SKM-1 treated with dmso at 0.1 percent for 144 hours (cell line): Measurements from ENCODE around the gene PSMD11.
"Not testable (repeated sequence)": the region's sequence is repeated elsewhere in the genome, so short reads cannot be mapped to it uniquely, and the experiment has no call there.

Source experiments
- DNase-seq: peaks from one replicate; lab custom pipeline; 2025; ENCODE audit not compliant: unreplicated experiment; lab: John Stamatoyannopoulos, UW

PSMD11 gene

DNA sequence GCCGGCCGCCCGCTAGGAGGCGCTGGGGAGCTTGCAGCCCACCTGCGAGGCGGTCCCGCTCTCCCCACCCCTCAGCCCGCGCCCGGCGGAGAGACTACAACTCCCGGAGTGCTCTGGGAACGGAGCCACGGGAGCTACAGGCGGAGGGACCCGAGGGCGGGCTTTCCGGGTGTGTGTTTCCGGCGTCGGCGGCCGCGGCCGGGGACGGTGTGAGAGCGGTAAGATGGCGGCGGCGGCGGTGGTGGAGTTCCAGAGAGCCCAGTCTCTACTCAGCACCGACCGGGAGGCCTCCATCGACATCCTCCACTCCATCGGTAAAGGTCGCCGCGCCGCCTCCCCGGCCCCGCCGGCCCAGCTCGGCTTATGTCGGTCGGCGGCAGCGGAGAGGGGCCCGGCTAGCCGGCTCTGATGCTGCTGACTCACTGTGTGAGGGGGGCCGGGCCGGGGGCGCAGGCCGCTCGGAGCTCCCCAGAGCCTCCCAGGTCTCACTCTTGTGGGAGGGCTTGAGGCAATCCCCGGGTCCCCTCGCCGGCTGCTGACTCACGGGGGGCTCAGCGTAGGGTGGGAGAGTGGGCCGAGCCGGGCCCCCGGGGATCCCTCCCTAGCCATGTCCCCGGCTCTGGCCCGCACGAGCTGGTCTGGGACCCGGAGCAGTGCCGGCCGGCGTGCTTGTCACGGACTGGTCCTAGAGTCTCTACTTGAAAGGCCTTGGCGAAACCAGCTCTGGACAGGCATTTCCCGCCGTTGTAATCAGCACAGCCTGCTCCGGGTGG lies at the start of gene PSMD11:
Gene PSMD11 (plus strand): TSS at position 210 of the 773 bp plus-strand sequence. CDS start 14 bp downstream, at position 224.
- peak; percentile 93 for DNase-seq

DNA sequence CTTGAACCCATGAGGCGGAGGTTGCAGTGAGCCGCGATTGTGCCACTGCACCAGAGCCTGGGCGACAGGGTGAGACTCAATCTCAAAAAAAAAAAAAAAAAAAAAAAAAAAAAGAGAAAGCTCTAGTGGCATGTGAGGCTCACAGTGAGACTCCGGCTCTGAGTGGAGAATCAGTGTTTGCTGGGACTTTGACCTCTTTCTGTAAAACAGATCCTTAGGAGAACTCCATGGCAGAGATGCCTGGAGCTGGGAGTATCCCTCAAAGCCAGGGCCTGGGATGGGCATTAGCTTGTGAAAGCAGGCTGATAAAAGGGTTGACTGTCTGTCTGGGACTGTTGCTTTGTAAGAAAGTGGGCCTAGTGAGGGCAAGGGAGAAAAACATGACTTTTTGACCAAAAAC lies 48.0 kb upstream of the PSMD11 start:
- no peak for DNase-seq

DNA sequence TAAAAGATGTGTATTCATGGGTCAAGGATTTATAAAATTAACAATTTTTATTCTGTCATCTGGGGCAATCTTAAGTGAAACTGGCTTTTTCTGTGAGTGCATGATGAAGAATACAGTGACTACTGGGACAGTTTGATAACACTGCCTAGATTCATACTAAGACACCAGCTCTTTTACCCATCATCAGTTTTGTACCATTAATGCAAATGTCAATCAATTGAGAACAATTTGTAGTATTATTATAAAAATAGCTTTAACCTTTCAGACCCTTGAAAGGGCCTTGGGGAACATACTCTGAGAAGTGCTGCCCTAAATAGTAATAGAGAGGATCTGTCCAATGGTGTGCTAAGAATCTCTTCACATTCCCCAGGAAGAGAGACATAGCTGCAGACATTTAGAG lies 45.4 kb upstream of the PSMD11 start:
- no peak for DNase-seq

DNA sequence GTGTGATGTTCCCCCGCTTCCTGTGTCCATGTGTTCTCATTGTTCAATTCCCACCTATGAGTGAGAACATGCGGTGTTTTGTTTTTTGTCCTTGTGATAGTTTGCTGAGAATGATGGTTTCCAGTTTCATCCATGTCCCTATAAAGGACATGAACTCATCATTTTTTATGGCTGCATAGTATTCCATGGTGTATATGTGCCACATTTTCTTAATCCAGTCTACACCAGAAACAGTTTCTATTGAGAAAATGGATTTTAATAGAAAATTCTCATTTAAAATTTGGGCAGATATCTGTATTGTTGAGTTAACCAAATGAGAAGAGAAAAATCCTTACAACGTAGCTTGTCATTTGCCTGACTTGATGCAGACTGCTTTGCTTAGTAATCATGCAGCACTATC lies 34.2 kb upstream of the PSMD11 start:
- not testable (repeated sequence) for DNase-seq

DNA sequence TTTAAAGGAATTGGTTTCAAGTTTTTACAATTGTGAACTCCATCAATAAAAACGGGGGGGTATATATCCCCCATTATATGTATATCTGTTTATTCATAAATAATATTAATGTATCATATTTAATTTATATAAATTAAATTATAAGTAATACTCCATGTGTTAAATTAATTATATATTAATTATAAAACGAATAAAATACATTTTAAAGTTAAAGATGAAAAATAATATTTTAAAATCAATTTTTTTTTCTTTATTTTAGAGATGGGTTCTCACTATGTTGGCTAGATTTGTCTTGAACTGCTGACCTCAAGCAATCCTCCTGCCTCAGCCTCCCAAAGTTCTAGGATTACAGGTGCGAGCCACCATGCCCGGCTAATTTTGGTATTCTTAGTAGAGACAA lies 17.4 kb upstream of the PSMD11 start:
- no peak for DNase-seq

DNA sequence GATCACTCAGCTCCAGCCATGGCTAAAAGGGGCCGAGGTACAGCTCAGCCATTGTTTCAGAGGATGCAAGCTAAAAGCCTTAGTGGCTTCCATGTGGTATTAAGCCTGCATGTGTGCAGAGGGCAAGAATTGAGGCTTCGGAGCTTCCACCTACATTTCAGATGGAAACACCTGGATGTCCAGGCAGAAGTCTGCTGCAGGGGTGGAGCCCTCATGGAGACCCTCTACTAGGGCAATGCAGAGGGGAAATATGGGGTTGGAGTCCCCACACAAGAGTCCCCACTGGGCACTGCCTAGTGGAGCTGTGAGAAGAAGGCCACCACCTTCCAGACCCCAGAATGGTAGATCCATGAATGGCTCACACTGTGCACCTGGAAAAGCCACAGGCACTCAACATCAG lies 14.7 kb upstream of the PSMD11 start:
- no peak for DNase-seq

DNA sequence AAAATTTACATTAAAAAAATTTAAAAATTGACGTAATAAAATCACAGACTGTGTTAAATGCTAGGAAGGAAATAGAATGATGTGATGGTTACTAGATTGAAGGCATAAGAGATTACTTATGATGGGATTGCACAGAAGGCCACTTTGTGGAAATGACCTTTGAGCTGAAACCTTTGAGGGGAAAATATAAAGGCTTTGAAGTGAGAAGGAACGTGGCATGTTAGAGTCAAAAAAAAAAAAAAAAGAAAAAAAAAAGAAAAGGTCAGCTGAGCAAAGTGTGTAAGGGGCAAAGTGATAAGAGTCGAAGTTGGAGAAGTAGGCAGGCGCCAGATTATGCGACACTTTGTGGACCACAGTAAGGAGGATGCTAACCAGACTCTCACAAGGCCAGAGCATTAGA lies 3.6 kb upstream of the PSMD11 start:
- DNase-seq, result no peak

DNA sequence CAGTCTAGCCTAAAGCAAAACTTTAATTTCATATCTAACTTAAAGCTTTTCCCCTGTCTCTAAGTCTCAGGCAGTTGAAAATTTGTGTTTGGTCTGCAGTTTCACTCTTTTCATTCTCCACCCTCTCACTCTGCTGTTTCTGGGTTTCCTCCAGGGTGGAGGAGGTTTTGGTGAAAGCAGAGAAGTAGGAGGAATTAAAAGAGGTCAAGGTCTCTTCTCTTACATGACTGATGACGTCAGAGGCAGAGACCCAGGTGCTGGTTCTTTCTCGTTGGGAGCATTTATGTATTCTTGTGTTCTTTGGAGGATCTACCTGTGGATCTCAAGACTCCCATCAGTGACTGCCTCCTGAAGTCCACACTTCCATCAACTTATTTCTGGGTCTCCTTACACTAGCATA lies 2.4 kb upstream of the PSMD11 start:
- DNase-seq, result no peak

DNA sequence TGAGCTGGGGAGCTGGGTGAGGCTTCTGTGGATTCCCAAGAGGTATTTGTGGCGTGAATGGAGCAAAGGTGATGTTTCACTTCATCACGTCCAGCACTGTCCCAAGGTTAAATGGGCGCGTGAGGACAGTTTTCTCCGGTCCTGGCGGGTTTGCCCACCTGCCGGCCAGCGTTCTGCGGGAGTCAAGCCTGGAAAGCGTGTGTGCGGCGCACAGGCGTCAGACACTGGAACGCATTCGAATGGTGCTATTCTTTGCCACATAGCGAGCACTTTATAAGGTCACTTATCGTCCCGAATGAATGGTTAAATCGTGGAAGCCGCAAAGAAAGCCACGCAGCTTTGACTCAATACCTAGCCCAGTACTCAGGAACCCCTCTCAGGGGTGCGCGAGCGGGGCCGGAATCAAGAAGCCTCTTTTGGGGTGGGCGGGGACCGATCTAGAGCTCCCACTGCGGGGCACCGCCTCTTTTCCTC lies 446 bp upstream of the PSMD11 start:
- no peak for DNase-seq

DNA sequence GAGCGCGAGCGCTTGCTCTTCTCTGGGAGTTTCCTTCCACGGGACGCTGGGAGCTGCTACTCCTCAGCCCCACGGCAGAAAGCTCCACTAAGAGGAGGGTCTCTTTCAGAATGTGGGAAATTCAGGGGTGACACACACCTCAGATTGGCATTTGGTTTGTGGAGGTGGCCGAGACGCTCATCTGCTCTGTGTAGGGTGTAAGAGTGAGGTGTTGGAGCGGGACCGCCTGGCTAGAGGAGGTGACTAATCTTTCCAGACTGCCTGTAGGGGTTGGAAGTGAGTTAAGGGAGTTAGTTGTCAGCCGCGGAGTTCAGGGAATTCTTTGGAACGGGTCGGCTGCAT lies 735 bp downstream of the PSMD11 start:
- no peak for DNase-seq

DNA sequence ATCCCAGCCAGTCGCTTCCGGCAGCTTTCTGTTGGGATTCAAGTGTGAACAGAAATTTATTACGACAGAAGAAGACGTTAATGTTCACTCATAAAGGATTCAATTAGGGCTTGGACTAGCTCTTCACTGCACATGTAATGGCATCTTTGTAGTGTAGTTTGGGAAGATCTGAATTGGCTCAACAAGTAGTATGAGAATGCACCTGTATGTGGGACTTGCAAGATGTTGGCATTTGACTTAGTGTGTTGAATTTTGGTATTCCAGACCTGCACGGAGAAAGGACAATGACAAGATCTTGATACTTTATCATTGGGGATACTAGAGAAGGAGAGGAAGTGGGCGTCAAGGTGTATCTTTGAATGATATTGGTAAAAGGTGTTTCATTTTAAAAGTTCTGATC lies 1.2 kb downstream of the PSMD11 start:
- DNase-seq, result no peak

DNA sequence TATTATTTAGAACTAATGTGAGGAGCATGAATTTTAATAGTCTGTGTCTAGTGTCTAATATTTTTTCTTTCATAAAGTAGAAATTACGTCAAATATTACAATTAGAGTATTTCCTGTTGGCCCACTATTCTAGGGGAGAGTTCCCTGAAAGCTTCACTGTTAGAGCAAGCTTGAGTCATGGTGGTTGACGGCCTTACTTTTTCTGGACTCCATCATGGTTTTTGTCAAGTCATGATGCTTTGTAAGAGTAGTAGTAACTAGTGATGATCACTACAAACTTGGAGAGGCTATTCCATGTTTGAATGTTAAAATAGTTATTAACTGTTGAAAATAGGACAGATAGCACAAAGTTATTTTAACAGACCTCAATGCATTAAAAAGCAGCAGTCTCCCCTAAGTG lies 1.7 kb downstream of the PSMD11 start:
- DNase-seq, result no peak

DNA sequence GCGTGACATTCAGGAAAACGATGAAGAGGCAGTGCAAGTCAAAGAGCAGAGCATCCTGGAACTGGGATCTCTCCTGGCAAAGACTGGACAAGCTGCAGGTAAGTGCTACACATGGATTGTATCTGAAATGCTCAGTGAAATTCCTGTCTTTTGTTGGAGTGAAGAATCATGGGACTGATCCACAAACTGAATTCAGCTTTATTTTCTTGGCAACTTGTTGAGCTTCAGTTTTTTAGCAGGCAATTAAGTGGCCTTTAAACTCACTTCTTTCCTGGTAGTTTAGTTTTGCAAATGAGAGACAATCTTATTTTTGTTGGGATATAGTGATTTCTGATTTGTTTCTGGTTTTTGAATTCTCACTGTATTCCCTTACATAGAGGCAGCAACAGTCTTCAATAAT lies 2.6 kb downstream of the PSMD11 start:
- DNase-seq, result no peak

DNA sequence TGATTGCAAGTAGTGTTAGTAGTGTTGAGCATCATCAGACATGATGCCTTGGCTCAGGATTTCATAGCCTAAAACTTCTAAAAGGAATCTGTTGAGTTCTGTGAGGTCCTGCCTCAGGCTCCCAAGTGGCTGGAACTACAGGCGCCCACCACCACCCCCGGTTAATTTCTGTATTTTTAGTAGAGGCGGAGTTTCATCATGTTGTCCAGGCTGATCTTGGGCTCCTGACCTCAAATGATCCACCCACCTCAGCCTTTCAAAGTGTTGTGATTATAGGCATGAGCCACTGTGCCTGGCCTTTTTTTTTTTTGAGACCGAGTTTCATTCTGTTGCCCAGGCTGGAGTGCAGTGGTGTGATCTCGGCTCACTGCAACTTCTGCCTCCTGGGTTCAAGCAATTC lies 5.7 kb downstream of the PSMD11 start:
- DNase-seq, result no peak

DNA sequence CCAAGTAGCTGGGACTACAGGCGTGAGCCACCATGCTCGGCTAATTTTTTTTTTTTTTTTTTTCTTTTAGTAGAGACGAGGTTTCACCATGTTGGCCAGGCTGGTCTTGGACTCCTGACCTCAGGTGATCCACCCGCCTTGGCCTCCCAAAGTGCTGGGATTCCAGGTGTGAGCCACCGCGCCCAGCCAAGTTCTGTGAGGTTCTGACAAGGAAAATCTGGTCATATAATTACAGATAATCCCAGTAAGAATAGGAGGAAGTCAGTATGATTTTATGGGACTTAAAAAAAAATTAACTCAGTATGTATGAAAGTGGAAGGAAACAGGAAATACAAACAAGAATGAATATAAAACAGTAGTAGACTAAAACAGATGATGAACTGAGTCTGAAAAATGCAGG lies 6.1 kb downstream of the PSMD11 start:
- not testable (repeated sequence) for DNase-seq

DNA sequence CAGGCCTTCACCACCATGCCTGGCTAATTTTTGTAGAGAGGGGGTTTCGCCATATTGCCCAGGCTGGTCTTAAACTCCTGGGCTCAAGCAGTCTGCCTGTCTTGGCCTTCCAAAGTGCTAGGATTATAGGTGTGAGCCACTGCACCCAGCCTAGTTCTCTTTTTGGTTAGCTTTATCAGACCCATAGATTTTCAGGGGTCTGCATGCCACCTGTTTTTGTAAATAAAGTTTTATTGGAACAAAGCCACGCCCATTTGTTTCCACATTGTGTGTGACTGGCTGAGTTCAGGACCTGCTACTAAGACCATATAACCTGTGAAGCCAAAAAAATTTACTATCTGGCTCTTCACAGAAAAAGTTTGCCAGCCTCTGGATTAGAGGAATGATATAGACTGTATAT lies 7.6 kb downstream of the PSMD11 start:
- DNase-seq, result no peak

DNA sequence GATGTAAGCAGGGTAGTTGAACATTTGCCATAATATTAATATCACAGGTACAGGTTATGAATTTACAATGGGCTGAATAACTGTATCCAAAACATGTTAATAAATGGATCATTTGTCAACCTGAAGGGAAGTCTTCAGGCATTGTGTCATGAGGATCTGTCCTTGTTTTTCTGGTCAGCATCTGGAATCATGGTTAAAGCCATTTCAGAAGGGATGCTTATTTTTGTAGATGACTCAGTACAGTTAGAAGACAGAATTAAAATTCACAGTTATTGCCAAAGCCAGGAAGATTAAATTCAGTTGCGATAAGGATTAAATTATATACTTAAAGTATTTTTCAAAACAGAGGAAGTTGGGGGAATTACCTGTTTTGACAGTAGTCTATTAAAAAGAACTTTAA lies 8.0 kb downstream of the PSMD11 start:
- DNase-seq, result no peak

DNA sequence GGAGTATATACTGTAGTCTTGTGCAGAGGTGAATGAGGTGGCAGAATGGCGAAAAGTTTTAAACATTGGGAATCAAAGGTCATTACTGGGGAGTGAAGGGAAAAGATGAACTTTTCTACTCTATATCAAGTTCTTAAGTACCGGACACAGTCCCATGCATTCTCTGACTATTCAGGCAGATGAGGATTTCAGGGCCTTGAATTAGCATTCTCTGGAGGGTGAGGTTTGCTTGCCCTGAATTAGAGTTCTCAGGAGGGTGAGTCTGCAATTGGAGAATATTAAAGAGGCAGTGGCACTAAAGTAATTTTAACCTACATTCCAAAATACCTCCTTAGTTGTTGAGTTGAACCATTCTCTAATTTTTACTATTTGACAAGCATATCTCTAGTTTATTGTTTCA lies 9.1 kb downstream of the PSMD11 start:
- no peak for DNase-seq

DNA sequence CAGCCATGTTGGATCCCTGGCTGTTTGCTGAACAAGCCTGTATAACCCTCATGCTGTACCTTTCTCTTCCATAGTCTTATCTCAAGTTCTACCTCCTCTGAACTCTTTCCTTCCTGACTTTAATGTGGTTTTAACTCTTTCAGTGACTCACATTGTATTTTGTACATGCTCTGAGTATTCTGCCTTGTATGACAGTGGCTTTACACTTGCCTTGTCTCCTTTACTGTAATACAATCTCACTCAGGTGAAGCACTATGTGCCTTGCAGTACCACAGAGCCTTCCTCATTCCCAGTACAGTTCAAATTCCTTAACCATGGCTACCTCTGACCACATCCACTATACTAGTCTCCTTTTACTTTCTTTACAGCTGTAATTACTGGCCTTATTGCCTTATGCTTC lies 14.1 kb downstream of the PSMD11 start:
- DNase-seq, result no peak

DNA sequence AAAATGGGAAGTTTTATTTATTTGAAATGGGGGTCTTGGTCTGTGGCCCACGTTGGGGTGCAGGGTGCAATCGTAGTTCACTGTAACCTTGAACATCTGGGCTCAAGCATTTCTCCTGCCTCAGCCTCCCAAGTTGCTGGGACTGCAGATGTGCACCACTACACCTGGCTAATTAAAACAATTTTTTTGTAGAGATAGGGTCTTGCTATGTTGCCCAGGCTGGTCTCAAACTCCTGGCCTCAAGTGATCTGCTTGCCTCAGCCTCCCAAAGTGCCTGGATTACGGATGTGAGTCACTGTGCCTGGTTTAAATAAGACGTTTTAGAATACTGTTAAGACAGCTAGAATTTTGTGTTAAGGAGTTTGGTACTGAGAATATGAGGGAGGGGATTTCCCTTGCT lies 15.7 kb downstream of the PSMD11 start:
- no peak for DNase-seq

DNA sequence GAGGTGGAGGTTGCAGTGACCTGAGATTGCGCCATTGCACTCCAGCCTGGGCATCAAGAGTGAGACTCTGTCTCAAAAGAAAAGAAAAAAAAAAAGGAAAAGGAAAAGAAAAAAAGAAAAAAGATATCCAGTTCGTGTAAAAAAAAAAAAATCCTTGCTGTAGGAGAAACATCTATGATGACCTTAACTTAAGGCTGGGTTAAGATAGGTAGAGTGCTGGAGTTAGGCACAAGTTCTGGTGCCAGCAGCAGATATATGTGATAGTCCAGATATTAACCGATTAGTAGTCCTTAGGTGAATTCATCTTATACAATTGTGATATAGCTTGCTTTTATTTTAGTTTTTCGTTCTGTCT lies 17.2 kb downstream of the PSMD11 start:
- no peak for DNase-seq

DNA sequence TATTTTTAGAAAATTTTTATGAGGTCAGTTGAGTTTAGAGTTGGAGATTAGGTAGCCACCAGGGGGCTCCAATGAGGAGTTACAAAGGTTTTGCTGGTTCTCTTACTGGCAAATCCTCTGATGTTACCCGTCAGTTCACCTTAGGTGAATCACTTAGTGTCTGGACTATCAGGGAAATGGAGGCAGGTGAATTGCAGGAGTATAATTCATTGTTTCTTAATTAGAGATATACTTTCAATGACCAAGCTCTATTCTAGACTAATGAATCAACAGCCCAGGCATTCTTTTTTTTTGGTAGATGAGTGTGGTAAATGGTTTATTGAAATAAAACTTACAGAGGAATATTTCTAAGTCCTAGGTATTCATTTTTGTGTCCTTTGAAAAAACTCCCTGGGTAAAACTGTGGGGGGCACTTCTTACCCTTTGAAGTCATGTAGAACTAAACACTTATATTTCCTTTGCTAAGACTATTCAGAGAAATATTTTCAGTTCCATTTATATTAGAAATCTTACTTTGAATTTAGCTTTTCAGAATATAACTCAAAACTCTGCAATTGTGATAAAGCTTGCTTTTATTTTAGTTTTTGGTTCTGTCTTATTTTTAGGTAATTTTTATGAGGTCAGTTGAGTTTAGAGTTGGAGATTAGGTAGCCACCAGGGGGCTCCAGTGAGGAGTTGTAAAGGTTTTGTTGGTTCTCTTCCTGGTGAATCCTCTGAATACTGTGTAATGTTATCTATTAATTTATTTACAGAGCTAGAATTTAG lies 17.7 kb downstream of the PSMD11 start:
- DNase-seq, result peak; percentile 59

DNA sequence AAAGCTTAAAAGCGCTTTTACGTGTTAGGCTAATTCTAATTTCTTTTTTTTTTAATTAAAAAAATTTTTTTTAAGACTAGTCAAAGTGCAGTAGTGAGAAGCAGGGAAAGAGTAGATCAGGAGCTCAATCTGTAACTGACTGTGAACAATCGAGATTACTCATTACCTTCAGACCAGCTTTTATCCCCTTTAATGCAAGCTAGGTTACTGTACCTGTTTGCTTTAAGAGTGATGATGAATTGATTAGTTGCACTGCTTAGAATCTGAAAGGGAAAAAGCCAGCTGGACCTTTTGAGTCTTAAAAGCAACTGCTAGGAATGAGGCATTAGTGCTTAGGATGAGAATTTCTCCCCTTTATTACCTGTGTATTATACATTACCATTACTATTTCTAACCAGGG lies 19.0 kb downstream of the PSMD11 start:
- DNase-seq, result no peak
